Neutrophil (primary cell): ENCODE data around the gene SEMA4G.

Experiments used
- H3K27ac ChIP-seq: fragments of 200-600 bp; sonication (generic); 2 replicates; pipeline ENCODE4 v1.5.1; 2016; ENCODE audit warnings: mild to moderate bottlenecking, moderate library complexity
- H3K27me3 ChIP-seq: fragments of 200-600 bp; sonication (generic); 2 replicates; pipeline ENCODE4 v1.6.0; 2016; ENCODE audit warnings: mild to moderate bottlenecking
- H3K36me3 ChIP-seq: fragments of 200-600 bp; sonication (generic); 2 replicates; pipeline ENCODE4 v1.5.1; 2017
- H3K4me1 ChIP-seq, 2 experiments: fragments of 200-600 bp in 1 of 2; sonication (generic) in 1 of 2; 1 replicate in 1 of 2; 2 replicates in 1 of 2; pipeline versions ENCODE4 v1.5.1 to v1.6.1; 2013 to 2016; ENCODE audit warnings: low read depth in 1 of 2, low read length in 1 of 2, mild to moderate bottlenecking in 1 of 2, moderate library complexity in 1 of 2; ENCODE audit not compliant: control insufficient read depth in 1 of 2, insufficient read depth in 1 of 2
- H3K4me3 ChIP-seq, 2 experiments: fragments of 200-600 bp in 1 of 2; sonication (generic) in 1 of 2; 1 replicate in 1 of 2; 2 replicates in 1 of 2; pipeline ENCODE4 v1.5.1; 2013 to 2016; ENCODE audit warnings: low read depth in 1 of 2, low read length in 1 of 2, mild to moderate bottlenecking in 1 of 2, moderate library complexity in 1 of 2
- H3K9me3 ChIP-seq: fragments of 200-600 bp; sonication (generic); 2 replicates; pipeline ENCODE4 v1.5.1; 2016
- CTCF ChIP-seq: fragments of 200-600 bp; sonication (generic); IDR thresholded peaks from 2 replicates; pipeline ENCODE4 v1.5.1; 2016; ENCODE audit warnings: antibody characterized with exemption

The SEMA4G gene

GRCh38 chr10:100966887-100967286 is 2.4 kb upstream of the SEMA4G start:
- H3K4me3 ChIP-seq, result no peak overlapping the region
- no peak for TF ChIP-seq CTCF

GRCh38 chr10:100967332-100967731 is 2.0 kb upstream of the SEMA4G start:
- H3K27me3 ChIP-seq, result peaks cover 40% of the 10 kb centered on the region
- H3K36me3 ChIP-seq, result peaks cover 36% of the 10 kb centered on the region
- no peak overlapping the region for H3K27ac ChIP-seq
- TF ChIP-seq CTCF, result no peak
- peaks cover 5 to 13% of the 10 kb centered on the region in 2 experiments for H3K4me1 ChIP-seq
- no peaks in the 10 kb centered on the region for H3K9me3 ChIP-seq
- H3K4me3 ChIP-seq, result no peak overlapping the region

More at GRCh38 chr10:100966887-100967286, 2.4 kb upstream of the SEMA4G start:
- H3K27ac ChIP-seq, result no peak overlapping the region
- peaks cover 41% of the 10 kb centered on the region for H3K36me3 ChIP-seq
- peaks cover 5 to 13% of the 10 kb centered on the region in 2 experiments for H3K4me1 ChIP-seq
- H3K27me3 ChIP-seq, result peaks cover 40% of the 10 kb centered on the region
- no peaks in the 10 kb centered on the region for H3K9me3 ChIP-seq

GRCh38 chr10:100968062-100968736 is 1.1 kb upstream of the SEMA4G start:
- Histone ChIP-seq H3K9me3 (no peaks in the 10 kb centered on the region), H3K4me3 (no peak overlapping the region), H3K27ac (no peak overlapping the region), H3K36me3 (peaks cover 28% of the 10 kb centered on the region), H3K27me3 (peaks cover 40% of the 10 kb centered on the region), H3K4me1 (peaks cover 5 to 13% of the 10 kb centered on the region in 2 experiments)
- no peak for TF ChIP-seq CTCF

DNA sequence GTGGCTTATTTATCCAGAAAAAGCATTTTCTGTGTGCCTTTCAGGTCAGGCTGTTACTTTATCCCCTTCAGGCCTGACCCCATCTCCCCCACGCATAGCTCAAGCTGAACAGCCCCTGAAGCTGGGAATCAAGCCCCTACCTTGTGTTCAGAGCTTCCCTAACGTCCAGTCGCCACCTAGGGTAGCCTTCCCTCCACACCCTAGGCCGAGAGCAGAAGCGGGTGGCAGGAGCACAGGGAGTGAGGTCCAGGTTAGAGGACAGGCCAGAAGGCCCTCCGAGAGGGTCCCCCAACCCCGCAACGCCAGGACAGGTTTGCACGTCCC is 479 bp upstream of the SEMA4G start:
- peaks cover 40% of the 10 kb centered on the region for H3K27me3 ChIP-seq
- peaks cover 23% of the 10 kb centered on the region for H3K36me3 ChIP-seq
- H3K27ac ChIP-seq, result no peak overlapping the region
- peaks cover 5 to 13% of the 10 kb centered on the region in 2 experiments for H3K4me1 ChIP-seq
- no peaks in the 10 kb centered on the region for H3K9me3 ChIP-seq
- no peak for TF ChIP-seq CTCF
- H3K4me3 ChIP-seq, result peak overlapping the region in 1 of 2 experiments; percentile 22

DNA sequence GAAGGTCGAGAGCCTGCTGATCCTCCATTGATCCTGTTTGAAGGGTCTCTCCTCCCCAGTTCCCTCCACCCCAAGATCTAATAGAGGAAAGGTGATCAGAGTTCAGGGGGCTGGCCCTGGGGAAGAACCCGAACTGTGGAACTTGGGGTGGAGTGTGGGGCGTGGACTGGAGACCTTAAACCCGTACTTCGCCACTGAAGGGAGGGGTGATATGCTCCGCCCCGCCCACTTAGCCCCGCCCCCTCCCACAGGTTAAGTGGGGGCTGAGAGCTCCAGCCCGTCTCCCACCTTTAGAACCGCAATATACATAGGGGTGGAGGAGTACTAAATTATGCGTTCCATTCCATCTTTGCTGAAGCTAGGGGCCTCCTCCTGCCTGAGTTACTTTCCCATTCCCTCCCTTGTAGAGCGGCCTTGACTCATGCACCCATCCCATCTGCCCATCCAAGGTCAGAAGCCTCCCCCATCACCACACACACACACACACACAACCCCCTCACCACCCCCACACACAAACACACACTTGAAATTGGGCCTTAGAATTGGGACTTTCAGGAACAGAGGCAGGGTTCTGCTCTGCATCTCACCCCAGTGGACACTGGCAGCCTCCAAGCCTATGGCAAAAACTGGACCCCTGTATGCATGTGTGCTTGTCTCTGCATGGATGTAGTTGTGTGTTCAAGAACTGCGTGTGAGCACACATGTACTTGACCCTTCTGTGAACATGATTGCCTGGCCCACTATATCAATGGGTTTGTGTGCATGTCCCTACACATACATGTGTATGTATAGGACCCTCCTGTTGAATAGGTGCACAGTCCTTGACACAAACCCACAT is 991 bp downstream of the SEMA4G start:
- Histone ChIP-seq H3K36me3 (peaks cover 13% of the 10 kb centered on the region), H3K4me3 (peak overlapping the region in 1 of 2 experiments; percentile 49), H3K9me3 (no peaks in the 10 kb centered on the region), H3K27me3 (peaks cover 40% of the 10 kb centered on the region), H3K4me1 (peaks cover 5 to 13% of the 10 kb centered on the region in 2 experiments), H3K27ac (no peak overlapping the region)
- TF ChIP-seq CTCF, result no peak
